ENCODE measurements around the gene ELN.

Gene ELN

GRCh38 chr7:74063646-74064045, 35.7 kb downstream of the ELN start:
- DNase-seq (ENCODE audit: low spot score): no peak

GRCh38 chr7:74064696-74065095, 36.7 kb downstream of the ELN start:
- DNase-seq (ENCODE audit: low spot score): no peak

DNA sequence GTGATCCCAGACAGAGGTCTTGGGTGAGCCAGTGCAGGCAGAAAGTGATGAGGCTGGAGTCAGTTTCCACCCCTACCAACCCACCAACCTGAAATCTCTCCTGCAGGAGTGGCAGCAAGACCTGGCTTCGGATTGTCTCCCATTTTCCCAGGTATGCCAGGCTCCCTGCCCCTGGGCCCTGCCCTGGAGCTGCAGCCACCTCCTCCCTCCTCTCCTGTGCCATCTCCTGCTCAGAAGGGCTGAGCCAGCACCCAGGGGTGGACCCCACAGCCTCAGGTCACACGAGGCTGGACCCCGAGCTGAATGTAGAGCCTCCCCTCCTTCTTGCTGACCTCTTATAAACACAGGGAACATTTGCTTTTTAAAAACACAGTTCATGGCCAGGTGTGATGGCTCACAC, 38.7 kb downstream of the ELN start:
- no peak for DNase-seq (ENCODE audit: low spot score)

GRCh38 chr7:74068378-74069085, 40.6 kb downstream of the ELN start:
- DNase-seq (ENCODE audit: low spot score): no peak

DNA sequence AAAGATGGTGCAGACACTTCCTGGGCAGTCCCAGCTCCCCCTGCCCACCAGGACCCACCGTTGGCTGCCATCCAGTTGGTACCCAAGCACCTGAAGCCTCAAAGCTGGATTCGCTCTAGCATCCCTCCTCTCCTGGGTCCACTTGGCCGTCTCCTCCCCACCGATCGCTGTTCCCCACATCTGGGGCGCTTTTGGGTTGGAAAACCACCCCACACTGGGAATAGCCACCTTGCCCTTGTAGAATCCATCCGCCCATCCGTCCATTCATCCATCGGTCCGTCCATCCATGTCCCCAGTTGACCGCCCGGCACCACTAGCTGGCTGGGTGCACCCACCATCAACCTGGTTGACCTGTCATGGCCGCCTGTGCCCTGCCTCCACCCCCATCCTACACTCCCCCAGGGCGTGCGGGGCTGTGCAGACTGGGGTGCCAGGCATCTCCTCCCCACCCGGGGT, 41.1 kb downstream of the ELN start:
- DNase-seq (ENCODE audit: low spot score): no peak

- DNase-seq (ENCODE audit: low spot score): no peak
Measured at GRCh38 chr7:74069790-74070618, 42.0 kb downstream of the ELN start.

DNA sequence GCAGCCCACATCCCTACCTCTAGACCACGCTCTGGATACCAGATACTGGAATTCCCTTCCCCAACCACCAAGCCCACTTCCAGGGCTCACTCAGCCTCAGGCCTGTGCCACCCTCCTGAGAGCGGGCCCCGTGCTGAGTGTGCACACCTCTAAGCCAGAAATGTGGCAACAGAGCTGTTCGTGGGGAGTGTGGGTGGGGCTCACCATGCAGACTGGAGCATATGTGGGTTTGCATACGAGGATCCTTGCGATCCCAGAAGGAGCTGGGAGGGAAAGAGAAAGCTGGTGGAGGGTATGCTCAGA, 42.6 kb downstream of the ELN start:
- no peak for DNase-seq (ENCODE audit: low spot score)

- no peak for DNase-seq (ENCODE audit: low spot score)
Measured at GRCh38 chr7:74071121-74071520, 43.1 kb downstream of the ELN start.

- no peak for DNase-seq (ENCODE audit: low spot score)
Measured at GRCh38 chr7:74074770-74075169, 46.8 kb downstream of the ELN start.

DNA sequence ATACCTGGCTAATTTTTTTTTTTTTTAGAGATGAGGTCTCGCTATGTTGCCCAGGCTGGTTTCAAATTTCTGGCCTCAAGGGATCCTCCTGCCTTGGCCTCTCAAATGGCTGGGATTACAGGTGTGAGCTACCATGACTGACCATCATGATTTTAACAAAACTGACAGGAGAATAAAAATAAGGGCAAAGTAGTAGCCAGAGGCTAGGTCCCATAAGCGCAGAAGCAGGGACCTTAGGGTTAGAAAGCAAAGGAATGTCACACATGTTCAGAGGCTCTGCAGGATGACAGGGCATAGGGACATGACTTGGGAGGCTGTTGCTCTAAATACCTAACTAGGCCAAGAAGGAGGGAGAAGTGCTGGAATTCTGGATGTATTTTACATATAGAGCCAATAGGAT, 50.5 kb downstream of the ELN start:
- DNase-seq (ENCODE audit: low spot score): no peak

GRCh38 chr7:74082770-74083116, 54.8 kb downstream of the ELN start:
- no peak for DNase-seq (ENCODE audit: low spot score)

DNA sequence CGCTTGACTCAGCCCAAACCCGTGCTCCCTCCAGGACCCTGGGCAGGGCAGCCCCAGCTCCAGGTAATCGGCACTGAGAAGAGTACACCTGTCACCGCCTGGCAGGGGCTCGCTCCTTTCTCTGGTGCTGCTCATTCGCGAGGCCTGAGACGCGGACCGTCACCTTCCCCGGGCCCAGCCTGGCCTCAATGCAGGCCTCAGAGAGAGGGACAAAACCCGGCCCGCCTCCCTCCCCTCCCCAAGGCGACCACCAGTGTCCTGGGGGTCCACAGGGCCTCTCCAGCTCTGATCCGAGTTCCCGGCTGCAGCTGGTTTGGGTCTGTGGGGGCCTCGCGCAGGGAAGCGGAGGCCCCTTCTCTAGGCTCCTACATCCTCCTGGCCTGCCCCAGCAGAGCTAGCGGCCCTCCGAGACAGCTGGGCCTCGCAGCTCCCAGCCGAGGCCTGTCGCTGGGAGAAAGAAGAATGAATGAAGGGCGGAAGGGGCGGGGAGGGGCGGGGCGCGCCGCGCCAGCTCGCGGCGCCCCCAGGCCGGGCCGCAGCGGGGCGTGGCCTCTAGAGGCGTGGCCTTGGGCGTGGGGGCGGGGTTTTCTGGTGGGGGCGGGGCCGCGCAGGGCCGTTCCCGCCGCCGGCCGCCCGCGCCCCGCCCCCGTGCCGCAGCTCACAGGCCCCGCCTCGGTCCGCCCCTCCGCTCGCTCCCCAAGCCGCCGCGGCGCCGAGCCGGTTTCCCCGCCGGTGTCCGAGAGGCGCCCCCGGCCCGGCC, 55.3 kb downstream of the ELN start, which contains the start of gene LIMK1:
LIMK1 (plus strand) TSS at position 688 of the 760 bp plus-strand sequence. CDS start 187 bp downstream, outside the sequence.
- DNase-seq (ENCODE audit: low spot score): peak; percentile 75

DNA sequence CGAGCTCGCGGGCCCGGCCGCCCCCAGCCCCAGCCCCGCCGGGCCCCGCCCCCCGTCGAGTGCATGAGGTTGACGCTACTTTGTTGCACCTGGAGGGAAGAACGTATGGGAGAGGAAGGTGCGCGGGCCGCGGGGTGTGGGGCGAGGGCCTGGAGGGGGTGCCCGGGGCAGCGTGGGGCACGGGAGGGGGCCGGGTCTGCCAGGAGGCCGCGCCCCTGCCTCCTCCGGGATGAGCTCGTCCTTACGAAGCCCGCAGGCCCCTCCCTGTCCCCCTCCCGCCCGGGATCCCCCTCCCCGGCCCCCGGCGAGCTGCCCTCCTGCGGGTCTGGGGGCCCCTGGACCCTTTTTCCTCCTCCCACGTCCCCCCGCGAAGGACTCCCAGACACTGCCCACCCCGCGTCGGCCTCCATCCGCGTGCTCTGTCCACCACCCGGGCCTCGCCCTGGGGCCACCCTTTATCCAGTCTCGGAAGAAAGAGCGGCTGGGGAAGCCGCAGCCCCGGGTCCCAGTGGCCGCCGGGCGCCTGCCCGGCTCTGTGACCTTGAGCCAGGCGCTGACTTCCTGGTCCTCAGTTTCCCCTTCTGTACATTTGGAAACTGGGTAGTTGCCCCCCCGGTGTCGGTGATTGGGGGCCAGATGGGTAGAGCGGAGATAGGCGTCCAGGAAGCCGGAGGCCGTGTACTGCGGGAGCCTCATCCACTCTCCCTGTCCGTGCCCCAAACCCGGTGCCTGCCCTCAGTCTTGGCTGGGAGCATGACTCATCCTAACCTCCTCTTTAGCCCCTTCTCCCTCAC, 56.2 kb downstream of the ELN start:
- no peak for DNase-seq (ENCODE audit: low spot score)

- DNase-seq (ENCODE audit: low spot score): no peak
Measured at GRCh38 chr7:74084722-74085578, 57.0 kb downstream of the ELN start.

DNA sequence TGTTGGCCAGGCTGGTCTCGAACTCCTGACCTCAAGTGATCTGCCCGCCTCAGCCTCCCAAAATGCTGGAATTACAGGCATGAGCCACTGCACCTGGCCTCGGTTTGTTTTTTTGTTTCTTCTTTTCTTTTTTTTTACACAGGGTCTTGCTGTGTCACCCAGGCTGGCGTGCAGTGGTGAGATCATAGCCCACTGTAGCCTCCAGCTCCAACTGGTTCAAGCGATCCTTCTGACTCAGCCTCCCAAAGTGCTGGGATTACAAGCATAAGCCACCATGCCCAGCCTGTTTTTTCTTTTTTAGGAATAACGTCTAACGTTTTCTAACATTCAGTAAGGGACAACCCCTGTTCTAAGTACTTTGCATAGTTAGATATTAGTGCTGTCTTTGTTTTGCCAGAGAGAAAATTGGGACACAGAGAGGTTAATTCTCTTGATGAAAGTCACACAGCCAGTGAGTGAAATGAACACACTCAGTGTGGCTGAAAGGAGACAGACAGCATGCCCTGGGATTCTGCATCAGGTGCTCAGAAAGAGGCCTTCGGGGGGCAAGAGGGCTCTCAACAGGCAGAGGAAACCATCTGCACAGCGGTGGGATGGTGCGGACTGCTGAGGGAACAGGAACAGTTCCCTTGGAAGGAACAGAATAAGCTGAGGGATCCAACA, 59.9 kb downstream of the ELN start:
- no peak for DNase-seq (ENCODE audit: low spot score)

- no peak for DNase-seq (ENCODE audit: low spot score)
Measured at GRCh38 chr7:74092321-74092963, 64.5 kb downstream of the ELN start.

DNA sequence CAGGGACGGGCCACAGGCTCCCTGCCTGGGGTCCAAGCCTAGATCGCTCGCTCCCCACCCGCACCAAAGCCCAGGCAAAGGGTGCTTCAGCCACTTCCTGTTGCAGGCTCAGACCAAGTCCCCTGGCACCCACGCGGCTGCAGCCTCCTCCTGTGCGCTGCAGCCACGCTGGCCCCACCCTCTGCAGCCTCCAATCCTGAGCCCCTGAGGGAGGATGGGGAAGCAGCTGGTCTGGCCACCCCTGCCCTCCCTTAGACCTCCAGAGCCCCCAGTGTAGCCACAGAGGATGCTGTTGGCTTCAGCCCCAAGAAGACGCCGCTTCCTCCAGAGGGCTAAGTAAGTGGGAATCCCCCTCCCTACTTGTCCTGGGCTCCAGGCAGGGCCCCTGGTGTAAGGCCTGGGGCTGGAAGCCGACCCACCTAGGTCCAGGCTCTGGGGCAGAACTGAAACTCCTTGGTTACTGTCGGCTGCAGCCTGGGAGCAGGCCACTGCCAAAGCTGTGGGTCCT, 65.0 kb downstream of the ELN start:
- no peak for DNase-seq (ENCODE audit: low spot score)

- DNase-seq (ENCODE audit: low spot score): no peak
Measured at GRCh38 chr7:74093671-74094223, 65.8 kb downstream of the ELN start.
